ENCODE data around the gene SF3B1.
"Not testable (repeated sequence)": the region's sequence is repeated elsewhere in the genome, so short reads cannot be mapped to it uniquely, and the experiment has no call there.

The SF3B1 gene

GRCh38 chr2:197348721-197349360 lies 86.0 kb downstream of the SF3B1 start:
- DNase-seq (ENCODE audit: low read depth in 1 of 2, low spot score in 1 of 2), result no peak

GRCh38 chr2:197345846-197346370 lies 88.9 kb downstream of the SF3B1 start:
- no peak for DNase-seq (ENCODE audit: low read depth in 1 of 2, low spot score in 1 of 2)

- not testable (repeated sequence) for DNase-seq (ENCODE audit: low read depth in 1 of 2, low spot score in 1 of 2)
Measured at GRCh38 chr2:197343968-197344367, 90.9 kb downstream of the SF3B1 start.

GRCh38 chr2:197340591-197340990 lies 94.2 kb downstream of the SF3B1 start:
- no peak for DNase-seq (ENCODE audit: low read depth in 1 of 2, low spot score in 1 of 2)
